CD4-positive, alpha-beta T cell treated with Interleukin-6 at 100 ng/mL for 8 hours (primary cell): ENCODE data around the gene MNDA.

ENCODE experiments used
- DNase-seq: peaks from one replicate; pipeline ENCODE4 v3.0.0-alpha.2; 2020; ENCODE audit warnings: mixed read lengths, low spot score

The MNDA gene

DNA sequence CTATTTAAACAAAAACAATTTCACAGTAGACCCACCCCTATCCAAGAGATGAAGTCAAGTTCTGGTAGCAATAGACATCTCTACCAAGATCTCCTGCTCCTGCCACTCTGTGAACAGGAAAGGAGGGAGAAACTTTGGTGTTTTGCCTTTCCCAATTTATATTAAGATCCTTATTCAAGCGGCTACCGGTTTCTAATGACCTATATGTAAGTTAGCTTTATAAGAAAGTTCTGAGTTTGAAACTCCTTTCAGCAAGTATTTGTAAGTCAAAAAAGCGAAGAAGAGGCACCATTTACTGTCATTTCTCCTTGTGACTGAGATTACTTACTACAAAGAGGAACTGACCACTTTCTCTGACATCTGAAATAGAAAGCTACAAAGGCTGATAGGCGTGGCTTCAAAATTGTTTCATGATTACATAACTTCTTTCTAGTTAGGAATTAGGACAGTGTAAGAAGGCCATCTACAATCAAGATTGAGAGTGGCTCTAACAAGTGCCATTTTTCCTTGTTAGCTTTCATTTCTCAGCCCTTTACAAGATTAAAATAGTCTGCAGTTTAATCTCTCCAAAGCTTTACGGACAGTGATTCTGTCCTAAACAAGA is at the start of gene MNDA:
TSS of gene MNDA (plus strand) at position 448 of the 604 bp plus-strand sequence. CDS start 10,803 bp downstream, outside the sequence.
- no peak for DNase-seq

DNA sequence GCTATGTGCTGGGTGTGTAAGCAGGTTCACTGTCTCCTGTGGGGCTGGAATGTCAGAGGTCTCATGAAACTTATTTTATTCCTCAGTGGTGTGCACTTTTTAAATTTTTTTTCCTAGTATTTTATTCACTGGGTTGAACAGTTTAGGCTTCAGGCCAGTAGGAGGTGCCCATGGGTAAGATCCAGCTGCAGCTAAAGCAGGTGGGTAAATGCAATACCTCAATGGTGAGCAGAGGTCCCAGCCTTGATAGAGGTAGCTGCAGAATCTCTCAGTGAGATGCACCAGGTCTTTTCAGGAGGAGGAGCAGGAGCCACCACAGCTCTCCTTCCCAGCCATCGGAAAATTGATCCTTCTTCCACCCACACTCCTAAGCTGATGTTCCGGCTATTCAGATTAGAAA is 37.5 kb upstream of the MNDA start:
- DNase-seq, result peak; percentile 15

DNA sequence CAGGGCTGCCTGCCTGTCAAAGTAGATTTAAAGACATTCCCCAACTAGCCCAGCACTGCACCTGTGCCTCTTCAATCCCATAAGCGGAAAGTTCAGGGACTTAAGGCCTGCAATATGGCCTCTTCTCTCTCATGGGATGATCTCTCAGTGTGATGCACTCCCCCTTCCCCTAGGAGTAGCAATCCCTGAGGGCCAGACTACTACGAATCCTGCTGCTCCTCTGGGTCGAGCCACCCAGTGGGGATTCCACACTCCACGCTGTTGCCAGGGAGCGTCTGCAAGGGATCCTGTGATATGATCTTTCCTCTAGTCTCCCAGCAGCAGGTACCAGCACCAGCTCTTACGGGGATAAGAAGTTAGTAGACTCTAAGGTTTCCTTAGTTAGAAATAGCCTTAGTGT is 36.9 kb upstream of the MNDA start:
- DNase-seq, result no peak

DNA sequence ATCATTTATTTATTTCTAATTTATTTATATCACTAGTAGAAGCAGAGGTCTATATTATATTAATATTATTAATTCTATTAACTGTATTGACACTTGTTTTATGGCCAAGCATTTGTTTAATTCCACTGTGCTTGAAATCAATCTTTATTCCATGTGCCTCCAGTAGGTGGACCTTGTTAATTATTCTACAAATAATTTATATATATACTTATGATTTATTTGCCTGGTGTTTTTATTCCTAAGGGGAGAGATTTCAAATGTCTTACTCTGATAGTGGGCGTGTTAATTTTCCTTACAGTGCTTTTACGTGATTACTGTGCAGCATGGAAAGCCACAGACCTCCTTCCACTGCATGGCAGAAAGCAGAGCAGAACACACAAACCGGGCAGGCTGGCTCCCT is 32.6 kb upstream of the MNDA start:
- no peak for DNase-seq

DNA sequence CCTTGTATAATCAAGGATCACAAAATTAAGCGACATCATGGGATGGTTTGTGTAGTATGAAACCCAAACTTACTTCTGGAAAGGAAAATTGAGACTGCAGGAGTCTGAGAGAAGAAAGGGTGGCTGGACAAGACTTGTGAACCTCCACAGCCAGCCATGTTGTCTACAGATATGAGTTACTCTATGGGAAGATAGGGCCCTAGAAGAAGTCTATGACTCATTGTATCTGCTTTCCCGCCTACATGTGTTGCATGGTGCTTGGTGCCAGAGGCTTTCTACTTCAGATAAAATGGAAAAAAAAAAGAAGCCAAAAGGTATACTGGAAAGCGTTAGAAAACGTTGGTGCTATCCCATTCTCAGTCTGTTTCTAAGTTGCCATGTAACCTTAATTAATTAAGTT is 31.5 kb upstream of the MNDA start:
- DNase-seq, result no peak

DNA sequence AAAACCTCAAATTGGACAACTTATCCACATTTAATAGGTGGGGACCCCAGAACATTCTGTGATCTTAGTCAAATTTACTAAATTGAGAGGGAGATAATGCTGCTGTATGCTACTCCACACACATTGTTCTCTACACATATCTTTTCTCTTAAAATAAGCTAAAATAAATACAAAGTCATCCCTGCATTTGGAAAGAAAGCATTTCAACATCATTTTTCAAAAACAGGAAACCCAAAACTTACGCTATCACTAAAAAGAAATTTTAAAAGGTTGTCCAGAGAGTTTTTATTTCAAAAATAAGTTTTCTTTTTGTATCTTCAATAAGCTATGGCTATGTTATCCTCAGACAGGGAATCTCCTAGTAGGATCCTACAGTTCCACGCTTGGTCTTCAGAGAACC is 30.6 kb upstream of the MNDA start:
- no peak for DNase-seq

DNA sequence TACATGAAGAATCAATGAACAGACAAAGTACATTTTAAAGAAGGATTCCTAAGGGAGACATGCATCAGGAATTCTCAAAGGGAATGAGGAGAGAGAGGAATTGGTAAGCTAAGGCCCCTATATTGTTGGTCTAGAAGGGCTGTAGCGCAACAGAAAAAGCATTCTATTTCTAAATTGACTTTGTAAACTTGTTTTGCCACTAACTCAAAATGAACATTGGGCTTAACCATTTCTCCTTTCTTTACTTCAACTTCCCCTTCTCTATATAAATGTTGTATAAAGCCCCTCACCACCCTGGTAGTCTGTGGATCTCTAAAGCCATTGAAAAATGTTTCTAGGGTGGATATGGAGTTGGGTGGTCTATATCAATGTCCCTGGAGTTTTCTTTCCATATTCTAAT is 29.8 kb upstream of the MNDA start:
- DNase-seq, result no peak

DNA sequence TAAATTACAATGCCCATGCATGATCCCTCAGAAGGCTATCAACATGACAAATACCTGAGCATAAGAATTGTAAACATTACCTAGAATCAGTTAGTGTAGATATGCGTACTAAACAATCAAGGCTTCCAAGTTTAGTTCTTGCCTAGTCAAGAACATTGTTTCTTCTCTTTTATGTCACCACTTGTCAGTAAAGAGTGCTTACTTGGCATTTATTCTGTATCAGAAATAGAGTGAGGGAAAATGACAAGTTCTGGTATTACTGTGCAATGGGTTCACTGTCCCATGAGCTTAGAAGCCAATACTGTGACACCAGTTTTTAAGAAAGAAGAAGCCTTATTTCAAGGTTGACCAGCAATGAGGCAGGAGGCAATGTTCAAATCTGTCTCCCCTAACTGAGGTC is 27.5 kb upstream of the MNDA start:
- no peak for DNase-seq

DNA sequence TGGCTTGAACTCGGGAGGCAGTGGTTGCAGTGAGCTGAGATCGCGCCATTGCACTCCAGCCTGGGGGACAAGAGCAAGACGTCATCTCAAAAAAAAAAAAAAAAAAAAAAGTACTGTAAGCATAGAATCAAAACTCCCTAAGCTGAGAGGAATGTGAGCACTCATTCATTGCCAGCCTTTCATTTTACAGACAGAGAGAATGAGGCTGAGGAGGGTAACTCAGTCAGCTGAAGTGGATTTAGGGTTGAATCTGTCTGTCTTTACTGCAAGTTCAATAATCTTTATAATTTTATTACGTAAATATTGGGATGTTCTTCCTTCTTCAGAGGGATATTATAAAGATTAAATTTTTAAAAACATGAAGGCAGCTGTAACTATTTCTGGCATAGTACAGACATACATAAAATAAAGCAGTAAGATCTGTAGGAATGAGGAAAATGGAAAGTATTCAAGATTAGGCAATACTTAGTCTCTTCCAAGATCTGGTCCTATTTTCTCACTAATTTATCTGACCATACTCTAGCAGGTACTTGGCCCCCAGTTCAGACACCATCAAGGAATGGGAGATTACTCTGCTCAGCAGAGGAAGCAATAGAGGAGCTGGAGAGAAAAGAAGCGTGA is 24.1 kb upstream of the MNDA start:
- DNase-seq, result no peak

DNA sequence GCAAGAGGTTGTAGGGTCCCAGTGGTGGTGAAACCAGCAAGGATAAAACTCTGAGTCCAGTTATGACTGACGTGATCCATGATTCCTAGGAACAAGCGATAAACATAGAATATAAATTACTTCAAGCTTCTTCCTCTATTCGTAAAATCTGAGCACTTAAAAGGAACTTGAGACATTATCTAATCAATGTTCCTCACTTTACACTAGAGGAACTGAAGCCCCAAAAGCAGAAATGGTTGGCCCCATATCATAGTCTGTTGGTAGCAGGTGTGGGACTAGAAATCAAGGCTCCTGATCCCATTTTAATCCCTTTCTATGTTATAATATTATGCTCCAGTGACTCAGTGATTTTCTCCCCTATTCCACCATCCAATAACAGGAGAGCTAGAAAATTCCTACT is 21.9 kb upstream of the MNDA start:
- no peak for DNase-seq

DNA sequence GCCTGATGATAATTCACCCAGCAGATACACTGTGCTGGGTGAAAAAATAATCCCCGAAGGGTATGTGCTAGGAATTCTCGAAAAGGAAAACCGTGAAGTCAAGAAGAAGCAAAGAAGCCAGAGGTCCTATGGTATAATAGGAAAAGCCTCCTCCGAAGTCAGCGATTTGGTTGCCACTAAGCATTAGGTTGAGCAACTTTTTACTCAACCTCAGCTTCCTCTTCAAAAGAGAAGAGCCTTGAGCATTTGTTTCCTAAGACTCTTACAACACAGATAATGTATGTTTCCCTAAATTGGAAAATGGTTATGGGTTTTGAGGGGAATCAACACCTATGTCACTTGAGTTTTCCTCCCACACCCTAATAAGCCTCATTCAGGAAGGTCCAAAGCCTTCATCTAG is 21.3 kb upstream of the MNDA start:
- no peak for DNase-seq

DNA sequence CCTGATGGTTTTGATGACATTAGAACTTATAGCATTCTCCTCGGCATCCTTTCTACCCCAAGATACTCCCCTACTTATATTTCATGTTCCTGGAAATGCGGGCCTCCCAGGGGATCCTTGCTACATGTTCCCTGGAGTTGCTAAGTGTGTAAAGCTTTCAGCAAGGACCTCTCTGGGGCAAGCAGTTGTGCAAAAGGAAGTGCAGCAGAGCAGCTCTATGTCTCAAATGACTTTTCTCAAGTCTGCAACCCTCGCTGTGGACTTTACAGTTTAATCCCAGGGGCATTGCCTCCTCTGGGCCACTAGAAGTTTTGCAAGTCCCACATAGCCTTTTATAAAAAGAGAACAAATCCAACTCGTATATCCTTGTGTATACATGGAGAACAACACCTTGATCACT is 20.8 kb upstream of the MNDA start:
- no peak for DNase-seq

DNA sequence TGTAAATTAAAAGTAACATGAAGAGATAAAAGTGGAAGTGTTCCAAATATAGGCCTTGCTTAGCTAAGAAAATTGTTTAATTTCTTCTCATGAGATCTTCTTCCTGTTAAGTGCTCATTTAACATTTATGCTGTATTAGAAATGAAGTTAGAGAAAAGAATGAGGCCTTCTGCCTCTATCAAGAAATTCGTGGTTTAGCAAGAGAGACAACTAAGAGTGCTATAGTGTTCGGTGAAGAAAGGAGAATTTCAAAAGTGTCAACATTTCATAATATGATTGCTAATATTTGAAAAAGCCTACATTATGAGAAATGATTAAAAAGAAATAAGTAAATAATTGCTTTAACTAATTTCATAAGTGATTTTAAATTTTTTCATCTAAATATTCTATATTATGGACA is 18.8 kb upstream of the MNDA start:
- no peak for DNase-seq

DNA sequence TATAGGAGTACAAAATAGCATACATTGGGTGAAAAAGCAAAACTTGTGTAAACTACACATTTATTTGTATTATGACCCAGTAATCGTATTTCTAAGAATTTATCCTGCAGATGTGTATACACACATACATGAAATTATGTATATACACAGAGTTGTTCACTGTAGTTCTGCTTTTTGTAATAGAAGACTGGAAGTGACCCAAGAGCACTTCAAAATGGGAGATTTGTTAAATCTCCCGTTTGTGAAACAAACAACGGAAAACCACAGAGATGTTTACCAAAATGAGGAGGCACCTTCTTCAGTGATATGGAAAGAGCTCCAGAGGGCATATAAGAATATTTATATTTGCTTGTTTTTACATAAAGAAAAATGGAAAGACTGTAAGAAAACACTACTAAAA is 18.0 kb upstream of the MNDA start:
- no peak for DNase-seq

DNA sequence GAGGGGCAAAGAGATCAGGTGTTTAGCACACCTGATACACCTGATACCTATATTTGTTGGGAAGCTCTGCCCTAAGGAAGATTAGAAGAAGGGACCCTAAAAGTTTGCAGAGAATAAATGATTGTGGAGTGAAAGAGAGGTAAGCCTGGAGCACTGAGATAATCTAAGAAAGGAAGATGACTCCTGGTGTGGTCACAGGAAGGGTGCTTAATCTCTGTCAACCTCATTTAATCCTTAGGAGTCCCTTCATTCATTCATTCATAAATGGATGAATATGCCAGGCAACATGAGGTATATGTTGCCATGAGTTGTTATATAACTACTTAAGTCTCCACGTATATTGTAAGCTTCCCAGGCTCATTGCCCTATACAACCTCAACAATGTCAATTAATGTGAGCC is 16.2 kb upstream of the MNDA start:
- no peak for DNase-seq

DNA sequence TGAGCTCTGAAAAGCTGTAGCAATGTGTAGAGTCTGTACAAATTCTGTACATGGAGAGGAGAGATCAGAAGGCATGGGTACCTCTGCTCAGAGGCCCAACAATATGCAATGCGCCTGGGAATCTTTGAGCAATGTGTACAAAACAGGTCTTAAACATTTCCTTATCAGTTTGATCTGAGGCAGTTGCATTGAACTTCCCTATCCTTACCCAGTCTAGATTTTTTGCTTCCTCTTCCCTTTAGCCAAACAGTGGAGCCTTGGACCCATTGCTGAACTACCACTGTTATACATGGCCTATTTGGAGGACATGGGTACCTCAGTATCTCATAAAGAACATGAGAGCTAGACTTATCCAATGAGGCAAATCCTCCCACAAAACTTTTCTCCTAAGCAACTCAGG is 12.6 kb upstream of the MNDA start:
- DNase-seq, result no peak

DNA sequence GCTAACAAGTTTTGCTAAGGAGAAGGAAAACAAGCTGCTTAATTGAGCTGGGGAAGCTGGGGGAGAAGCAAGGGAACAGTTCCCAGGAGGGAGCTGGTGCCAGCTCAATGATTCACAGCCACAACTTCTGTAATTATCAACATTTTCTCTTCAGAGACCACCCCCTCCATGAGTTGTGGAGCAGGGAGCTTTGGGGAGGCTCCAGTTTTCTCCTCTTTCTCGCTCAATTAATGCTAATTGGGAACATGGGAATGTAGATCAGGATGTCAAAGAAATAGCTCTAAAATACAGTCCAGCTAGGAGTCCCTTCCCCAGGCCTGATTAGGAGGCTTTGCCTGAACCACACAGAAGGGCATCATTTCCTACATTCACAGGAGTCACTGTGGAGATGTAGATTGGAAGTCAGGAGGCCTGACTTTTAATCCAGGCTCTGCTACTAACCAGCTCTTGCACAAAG is 12.1 kb upstream of the MNDA start:
- DNase-seq, result no peak

DNA sequence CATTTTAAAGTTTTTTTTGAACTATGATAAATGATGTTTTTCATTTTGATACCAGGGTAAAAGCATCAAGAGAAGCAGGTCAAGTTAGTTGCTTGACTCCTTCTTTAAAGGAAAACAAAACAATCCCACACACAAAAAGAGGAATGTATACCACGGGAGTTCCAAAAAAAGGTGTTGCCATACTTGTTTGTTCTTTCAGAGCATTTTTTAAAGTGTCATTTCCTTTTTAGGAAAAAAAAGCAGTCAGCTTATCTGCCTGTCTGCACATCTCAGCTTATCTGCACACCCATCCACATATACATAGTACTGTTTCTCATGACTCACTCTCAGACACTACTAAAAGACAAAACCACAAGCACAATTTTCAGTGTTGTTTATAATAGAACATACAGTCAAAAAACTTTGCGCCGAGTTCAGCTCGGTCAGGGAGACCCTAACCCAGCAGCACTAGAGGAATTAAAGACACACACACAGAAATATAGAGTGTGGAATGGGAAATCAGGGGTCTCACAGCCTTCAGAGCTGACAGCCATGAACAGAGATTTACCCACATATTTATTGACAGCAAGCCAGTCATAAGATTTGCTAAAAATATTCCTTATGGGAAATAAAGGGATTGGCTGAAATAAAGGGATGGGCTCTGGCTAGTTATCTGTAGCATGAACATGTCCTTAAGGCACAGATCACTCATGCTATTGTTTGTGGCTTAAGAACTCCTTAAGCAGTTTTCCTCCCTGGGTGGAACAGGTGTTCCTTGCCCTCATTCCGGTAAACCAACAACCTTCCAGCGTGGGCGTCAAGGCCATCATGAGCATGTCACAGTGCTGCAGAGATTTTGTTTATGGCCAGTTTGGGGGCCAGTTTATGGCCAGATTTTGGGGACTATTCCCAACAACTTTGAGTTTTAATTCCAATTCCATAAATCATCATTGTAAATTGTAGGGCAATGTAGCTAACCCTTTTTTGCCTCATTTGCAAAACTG is 11.4 kb upstream of the MNDA start:
- peak; percentile 31 for DNase-seq

DNA sequence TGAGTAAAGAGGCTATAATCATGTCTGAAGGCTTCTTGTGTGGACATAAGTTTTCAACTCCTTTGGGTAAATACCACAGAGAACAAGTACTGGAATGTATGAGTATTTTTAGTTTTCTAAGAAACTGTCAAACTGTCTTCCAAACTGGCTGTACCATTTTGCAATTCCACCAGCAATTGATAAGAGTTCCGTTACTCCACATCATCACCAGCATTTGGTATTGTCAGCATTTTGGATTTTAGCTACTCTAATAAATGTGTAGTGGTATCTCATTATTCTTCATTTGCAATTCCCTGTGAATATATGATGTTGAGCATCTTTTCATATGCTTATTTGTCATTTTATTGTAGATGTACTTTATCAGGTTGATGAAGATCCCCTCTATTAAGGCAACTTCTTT is 9.4 kb upstream of the MNDA start:
- DNase-seq, result no peak

DNA sequence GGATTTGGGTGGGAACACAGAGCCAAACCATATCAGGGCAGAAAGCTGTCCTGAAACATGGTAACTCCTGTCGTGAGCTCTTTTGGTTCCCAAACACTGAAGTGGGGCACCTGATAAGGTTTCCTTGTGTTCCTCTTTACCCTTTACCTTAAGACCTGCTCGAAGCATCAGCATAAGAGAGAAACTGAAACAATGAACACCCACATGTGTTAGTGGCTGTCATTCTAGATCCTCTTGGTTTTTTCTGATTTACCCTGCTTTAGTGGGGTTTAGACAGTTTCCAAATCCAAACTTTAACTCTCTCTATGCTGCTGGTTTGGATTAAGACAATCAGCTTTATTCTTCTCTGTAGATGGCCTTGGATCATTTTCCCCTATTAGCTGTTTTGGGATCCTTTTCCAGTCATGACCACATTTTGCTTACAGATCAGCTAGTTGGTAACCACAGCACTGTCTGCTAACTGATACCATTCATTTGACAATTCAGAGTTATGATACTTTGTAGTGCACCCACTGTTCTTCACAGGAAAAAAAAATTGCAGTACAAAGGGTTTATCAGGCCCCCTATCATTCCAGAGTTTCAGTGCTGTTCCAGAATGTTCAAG is 975 bp upstream of the MNDA start:
- no peak for DNase-seq

DNA sequence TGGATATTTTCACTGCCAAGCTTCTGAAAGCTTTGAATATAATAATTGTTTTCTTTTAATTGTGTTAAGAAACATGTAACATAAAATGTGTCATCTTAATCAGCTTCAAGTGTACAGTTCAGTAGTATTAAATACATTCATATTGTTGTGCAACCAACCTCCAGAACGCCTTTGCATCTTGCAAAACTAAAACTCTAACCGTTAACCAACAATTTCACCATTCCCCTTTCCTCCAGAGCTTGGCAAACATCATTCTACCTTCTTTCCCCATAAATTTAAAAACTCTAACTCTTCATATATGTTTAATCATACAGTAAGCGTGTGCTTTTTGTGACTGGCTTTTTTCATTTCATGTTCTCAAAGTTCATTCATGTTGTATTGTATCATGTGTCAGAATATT is 2.1 kb downstream of the MNDA start:
- DNase-seq, result no peak

DNA sequence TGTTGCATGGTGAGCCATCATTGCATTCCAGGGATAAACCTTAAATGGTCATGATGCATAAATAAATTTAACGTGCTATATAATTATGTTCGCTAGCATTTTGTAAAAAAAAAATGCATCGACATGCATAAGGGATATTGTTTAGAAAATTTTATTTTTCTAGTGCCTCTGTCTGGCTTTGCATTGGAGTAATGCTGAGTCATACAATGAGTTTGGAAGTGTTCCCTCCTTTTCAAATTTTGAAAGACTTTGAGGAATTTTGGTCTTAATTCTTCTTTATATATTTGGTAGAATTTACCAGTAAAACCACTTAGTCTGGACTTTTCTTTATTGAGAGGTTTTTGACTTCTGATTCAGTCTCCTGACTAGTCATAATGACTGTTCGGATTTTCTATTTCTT is 4.9 kb downstream of the MNDA start:
- no peak for DNase-seq

DNA sequence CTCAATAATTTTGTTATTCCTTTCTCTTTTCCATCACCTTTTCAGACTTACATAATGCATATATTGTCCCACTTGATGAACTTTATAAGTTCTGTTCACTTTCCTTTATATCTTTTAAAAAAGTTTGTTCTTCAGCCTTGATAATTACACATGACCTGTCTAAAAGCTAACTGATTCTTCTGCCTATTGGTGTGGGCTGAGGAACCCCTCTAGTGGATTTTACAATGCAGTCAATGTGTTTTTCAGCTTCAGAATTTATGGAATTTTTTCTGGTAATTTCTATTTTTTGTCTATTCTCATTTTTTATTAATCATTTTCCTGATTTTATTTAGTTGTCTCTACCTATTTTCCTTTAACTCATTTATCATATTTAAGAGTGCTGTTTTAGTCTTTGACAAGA is 7.5 kb downstream of the MNDA start:
- no peak for DNase-seq
